Breast epithelium (tissue), 3 donors: ENCODE data around the gene SPPL3.

Experiments
- POLR2A ChIP-seq: fragments of 450-650 bp; IDR thresholded peaks from one replicate; pipeline ENCODE4 v1.6.1; 2016; ENCODE audit warnings: antibody characterized with exemption, mild to moderate bottlenecking, moderate library complexity
- POLR2AphosphoS5 ChIP-seq, 3 donors: sonication (generic); formaldehyde crosslinking; IDR thresholded peaks; one replicate each; pipeline ENCODE4 v1.6.1; 2017; ENCODE audit warnings: antibody characterized with exemption in 3 of 3
- TF ChIP-seq, protein P1 (sequence below), 3 donors: fragments of 450-650 bp; IDR thresholded peaks; one replicate each; pipeline ENCODE4 v1.5.1; 2016 to 2017; ENCODE audit warnings: antibody characterized with exemption in 3 of 3, mild to moderate bottlenecking in 3 of 3, moderate library complexity in 3 of 3

- no peak for TF ChIP-seq POLR2AphosphoS5 (IDR thresholded peaks at IDR 0.05)
- TF ChIP-seq, protein P1, sequence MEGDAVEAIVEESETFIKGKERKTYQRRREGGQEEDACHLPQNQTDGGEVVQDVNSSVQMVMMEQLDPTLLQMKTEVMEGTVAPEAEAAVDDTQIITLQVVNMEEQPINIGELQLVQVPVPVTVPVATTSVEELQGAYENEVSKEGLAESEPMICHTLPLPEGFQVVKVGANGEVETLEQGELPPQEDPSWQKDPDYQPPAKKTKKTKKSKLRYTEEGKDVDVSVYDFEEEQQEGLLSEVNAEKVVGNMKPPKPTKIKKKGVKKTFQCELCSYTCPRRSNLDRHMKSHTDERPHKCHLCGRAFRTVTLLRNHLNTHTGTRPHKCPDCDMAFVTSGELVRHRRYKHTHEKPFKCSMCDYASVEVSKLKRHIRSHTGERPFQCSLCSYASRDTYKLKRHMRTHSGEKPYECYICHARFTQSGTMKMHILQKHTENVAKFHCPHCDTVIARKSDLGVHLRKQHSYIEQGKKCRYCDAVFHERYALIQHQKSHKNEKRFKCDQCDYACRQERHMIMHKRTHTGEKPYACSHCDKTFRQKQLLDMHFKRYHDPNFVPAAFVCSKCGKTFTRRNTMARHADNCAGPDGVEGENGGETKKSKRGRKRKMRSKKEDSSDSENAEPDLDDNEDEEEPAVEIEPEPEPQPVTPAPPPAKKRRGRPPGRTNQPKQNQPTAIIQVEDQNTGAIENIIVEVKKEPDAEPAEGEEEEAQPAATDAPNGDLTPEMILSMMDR (IDR thresholded peaks at IDR 0.05) = no peak
- TF ChIP-seq POLR2A = no peak
Measured at GRCh38 chr12:120801146-120801545, 103.0 kb downstream of the SPPL3 start.
